Erythroblast (primary cell): ENCODE results near the gene NTHL1.
"Not testable (repeated sequence)": the region's sequence is repeated elsewhere in the genome, so short reads cannot be mapped to it uniquely, and the experiment has no call there.

Source experiments
- DNase-seq, 2 experiments: peaks; one replicate each; lab custom pipeline; 2025; lab: John Stamatoyannopoulos, UW
- GATA1 ChIP-seq: IDR thresholded peaks from 2 replicates; pipeline ENCODE4 v1.6.1; 2011; ENCODE audit warnings: low read depth, mild to moderate bottlenecking, control low read depth, low read length, moderate library complexity
- POLR2A ChIP-seq: IDR thresholded peaks from 2 replicates; pipeline ENCODE4 v1.6.1; 2011; ENCODE audit warnings: mild to moderate bottlenecking, low read length

Gene NTHL1

GRCh38 chr16:2019518-2019920 lies 28.1 kb downstream of the NTHL1 start, which contains the start of gene NPW:
Gene NPW (plus strand): TSS chr16:2019785.
- DNase-seq, result no peak
- no peak for TF ChIP-seq GATA1
- no peak for TF ChIP-seq POLR2A

GRCh38 chr16:2016407-2016922 lies 31.2 kb downstream of the NTHL1 start:
- TF ChIP-seq GATA1, result no peak
- TF ChIP-seq POLR2A, result no peak

GRCh38 chr16:2015947-2016208 lies 31.8 kb downstream of the NTHL1 start:
- TF ChIP-seq GATA1 (no peak), POLR2A (no peak)
- no peak for DNase-seq

More at GRCh38 chr16:2016407-2016922, 31.2 kb downstream of the NTHL1 start:
- no peak for DNase-seq

GRCh38 chr16:2015117-2015946 lies 32.3 kb downstream of the NTHL1 start:
- TF ChIP-seq POLR2A (no peak), GATA1 (no peak)
- DNase-seq, result no peak

GRCh38 chr16:2013527-2013926 lies 34.1 kb downstream of the NTHL1 start:
- DNase-seq, result no peak

GRCh38 chr16:2011726-2012125 lies 35.9 kb downstream of the NTHL1 start:
- DNase-seq, result not testable (repeated sequence)

More at GRCh38 chr16:2013527-2013926, 34.1 kb downstream of the NTHL1 start:
- TF ChIP-seq GATA1 (no peak), POLR2A (no peak)

GRCh38 chr16:2009791-2010510 lies 37.7 kb downstream of the NTHL1 start, which contains the start of gene ZNF598:
Gene ZNF598 (minus strand): TSS chr16:2009821.
- TF ChIP-seq GATA1, result no peak
- peak; percentile 94 for TF ChIP-seq POLR2A
- peak; percentile 91 to 94 for DNase-seq

- TF ChIP-seq GATA1, result no peak
- peak; percentile 32 for TF ChIP-seq POLR2A
- peak; percentile 67 to 69 for DNase-seq
Observed at GRCh38 chr16:2009164-2009711, 38.4 kb downstream of the NTHL1 start.

- peak; percentile 58 to 60 for DNase-seq
- TF ChIP-seq GATA1, result no peak
- no peak for TF ChIP-seq POLR2A
Observed at GRCh38 chr16:2008631-2009163, 38.9 kb downstream of the NTHL1 start.

GRCh38 chr16:2008009-2008526 lies 39.6 kb downstream of the NTHL1 start:
- DNase-seq, result peak; percentile 36 to 49

GRCh38 chr16:2007081-2007836 lies 40.4 kb downstream of the NTHL1 start:
- DNase-seq, result no peak
- TF ChIP-seq POLR2A (no peak), GATA1 (no peak)

More at GRCh38 chr16:2008009-2008526, 39.6 kb downstream of the NTHL1 start:
- peak; percentile 36 for TF ChIP-seq POLR2A
- no peak for TF ChIP-seq GATA1

- TF ChIP-seq POLR2A (no peak), GATA1 (no peak)
- no peak for DNase-seq
Observed at GRCh38 chr16:2006317-2006716, 41.3 kb downstream of the NTHL1 start.

GRCh38 chr16:2005646-2006045 lies 42.0 kb downstream of the NTHL1 start:
- TF ChIP-seq POLR2A, result no peak
- no peak for TF ChIP-seq GATA1
- no peak for DNase-seq
